Lower leg skin (tissue), 3 donors: ENCODE measurements around the gene RBPJ.

Experiments used
- CTCF ChIP-seq, 3 donors: fragments of 450-650 bp; IDR thresholded peaks; one replicate each; pipeline ENCODE4 v1.5.1; 2016; ENCODE audit warnings: antibody characterized with exemption in 3 of 3, mild to moderate bottlenecking in 3 of 3, moderate library complexity in 2 of 3
- POLR2A ChIP-seq, 2 donors: fragments of 450-650 bp; IDR thresholded peaks; one replicate each; pipeline ENCODE4 v1.6.1; 2016 to 2017; ENCODE audit warnings: antibody characterized with exemption in 2 of 2, mild to moderate bottlenecking in 1 of 2, moderate library complexity in 1 of 2

DNA sequence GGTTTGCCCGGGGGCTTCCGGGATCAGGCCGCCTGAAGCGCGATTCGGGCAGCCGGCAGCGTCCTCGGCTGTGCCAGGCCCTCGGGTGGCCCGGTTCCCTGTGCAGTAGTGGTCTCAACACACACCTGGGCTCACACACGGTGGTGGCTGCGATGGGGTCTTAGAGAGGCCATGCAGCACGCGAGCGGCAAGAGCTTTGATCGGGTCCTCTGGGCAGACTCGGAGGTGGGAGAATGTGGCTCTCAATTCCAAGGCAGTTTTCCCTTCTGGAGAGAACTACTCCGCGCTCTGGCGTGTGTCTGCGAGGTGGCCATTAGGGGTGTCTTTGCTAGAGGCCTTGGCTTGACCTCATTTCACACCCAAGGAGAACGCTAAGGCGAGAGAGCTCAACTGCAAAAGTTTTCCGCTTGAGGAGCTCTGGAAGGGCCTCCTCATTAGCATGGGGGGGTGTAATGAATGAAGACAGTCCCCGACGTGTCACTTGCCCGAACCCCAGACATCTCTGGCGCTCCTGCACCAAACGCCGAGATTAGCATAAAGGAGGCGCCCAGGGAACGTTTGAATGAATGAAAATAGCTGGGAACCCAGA lies 771 bp upstream of the RBPJ start:
- TF ChIP-seq CTCF (IDR thresholded peaks at IDR 0.05) (no peak), POLR2A (IDR thresholded peaks at IDR 0.05) (no peak)
